SK-N-SH treated with all-trans-retinoic acid at 6 μM for 48 hours (cell line): ENCODE results near the gene EPM2A.

Source experiments
- ATAC-seq: fragments of 200-7000 bp; cut with Tn5 transposase; 3 replicates; pipeline ENCODE4 v1.9.1; 2020; ENCODE audit warnings: mild to moderate bottlenecking, moderate library complexity
- BACH2 ChIP-seq: fragments of 250-450 bp; sonication (Bioruptor Pico); IDR thresholded peaks from 2 replicates; pipeline ENCODE4 v1.9.0; 2021; ENCODE audit warnings: mild to moderate bottlenecking, borderline replicate concordance
- CREB5 ChIP-seq: fragments of 250-450 bp; sonication (Bioruptor Pico); IDR thresholded peaks from 2 replicates; pipeline ENCODE4 v1.5.1; 2020; ENCODE audit warnings: low read depth, mild to moderate bottlenecking, moderate library complexity
- CSRNP3 ChIP-seq: fragments of 250-450 bp; sonication (Bioruptor Pico); IDR thresholded peaks from 2 replicates; pipeline ENCODE4 v1.5.1; 2021; ENCODE audit warnings: mild to moderate bottlenecking, moderate library complexity
- ESRRG ChIP-seq: fragments of 250-450 bp; sonication (Bioruptor Pico); IDR thresholded peaks from 2 replicates; pipeline ENCODE4 v1.6.1; 2021; ENCODE audit warnings: mild to moderate bottlenecking
- GLIS3 ChIP-seq: fragments of 250-450 bp; sonication (Bioruptor Pico); IDR thresholded peaks from 2 replicates; pipeline ENCODE4 v1.5.0; 2020; ENCODE audit warnings: mild to moderate bottlenecking, moderate library complexity
- ISL1 ChIP-seq: fragments of 250-450 bp; sonication (Bioruptor Pico); IDR thresholded peaks from 2 replicates; pipeline ENCODE4 v2.1.2; 2022; ENCODE audit warnings: mild to moderate bottlenecking, moderate library complexity
- OSR1 ChIP-seq: fragments of 250-450 bp; sonication (Bioruptor Pico); IDR thresholded peaks from 2 replicates; pipeline ENCODE4 v1.8.0; 2022; ENCODE audit warnings: moderate library complexity, mild to moderate bottlenecking, inconsistent platforms
- PATZ1 ChIP-seq: fragments of 250-450 bp; sonication (Bioruptor Pico); IDR thresholded peaks from 2 replicates; pipeline ENCODE4 v1.8.0; 2020; ENCODE audit warnings: mild to moderate bottlenecking, moderate library complexity, borderline replicate concordance
- POU6F1 ChIP-seq: fragments of 250-450 bp; sonication (Bioruptor Pico); IDR thresholded peaks from 2 replicates; pipeline ENCODE4 v1.8.0; 2021; ENCODE audit warnings: low read depth, mild to moderate bottlenecking, moderate library complexity, borderline replicate concordance
- PPARA ChIP-seq: fragments of 250-450 bp; sonication (Bioruptor Pico); IDR thresholded peaks from 2 replicates; pipeline ENCODE4 v1.5.0; 2020; ENCODE audit warnings: mild to moderate bottlenecking, borderline replicate concordance
- RARB ChIP-seq: fragments of 250-450 bp; sonication (Bioruptor Pico); IDR thresholded peaks from 2 replicates; pipeline ENCODE4 v1.8.0; 2021; ENCODE audit warnings: mild to moderate bottlenecking, moderate library complexity
- SNAI2 ChIP-seq: fragments of 250-450 bp; sonication (Bioruptor Pico); IDR thresholded peaks from 2 replicates; pipeline ENCODE4 v1.5.0; 2020; ENCODE audit warnings: mild to moderate bottlenecking, moderate library complexity
- TCF4 ChIP-seq: fragments of 250-450 bp; sonication (Bioruptor Pico); IDR thresholded peaks from 2 replicates; pipeline ENCODE4 v1.8.0; 2021; ENCODE audit warnings: mild to moderate bottlenecking, moderate library complexity, borderline replicate concordance
- TSHZ2 ChIP-seq: fragments of 250-450 bp; sonication (Bioruptor Pico); IDR thresholded peaks from 2 replicates; pipeline ENCODE4 v1.5.0; 2020; ENCODE audit warnings: mild to moderate bottlenecking, moderate library complexity
- ZC3H10 ChIP-seq: fragments of 250-450 bp; sonication (Bioruptor Pico); IDR thresholded peaks from 2 replicates; pipeline ENCODE4 v1.5.1; 2021; ENCODE audit warnings: mild to moderate bottlenecking, moderate library complexity
- ZFP3 ChIP-seq: fragments of 250-450 bp; sonication (Bioruptor Pico); IDR thresholded peaks from 2 replicates; pipeline ENCODE4 v1.5.0; 2020; ENCODE audit warnings: mild to moderate bottlenecking, moderate library complexity
- ZFP30 ChIP-seq: fragments of 450-650 bp; formaldehyde crosslinking; IDR thresholded peaks from 2 replicates; pipeline ENCODE4 v1.5.0; 2022; ENCODE audit warnings: mild to moderate bottlenecking, moderate library complexity
- ZNF565 ChIP-seq: fragments of 450-650 bp; formaldehyde crosslinking; conservative IDR thresholded peaks from 2 replicates; pipeline ENCODE4 v1.5.0; 2020; ENCODE audit warnings: low read depth, mild to moderate bottlenecking, moderate library complexity
- ZNF70 ChIP-seq: fragments of 450-650 bp; formaldehyde crosslinking; IDR thresholded peaks from 2 replicates; pipeline ENCODE4 v1.5.0; 2020; ENCODE audit warnings: mild to moderate bottlenecking, moderate library complexity
- ZNF8 ChIP-seq: fragments of 450-650 bp; formaldehyde crosslinking; IDR thresholded peaks from 2 replicates; pipeline ENCODE4 v1.5.0; 2020; ENCODE audit warnings: mild to moderate bottlenecking, moderate library complexity

EPM2A gene

GRCh38 chr6:145715426-145715825 is 19.9 kb downstream of the EPM2A start:
- TF ChIP-seq ESRRG (CRISPR knock-in tag) (no peak), ZFP30 (CRISPR knock-in tag) (no peak), GLIS3 (no peak), ZNF8 (CRISPR knock-in tag) (no peak), CSRNP3 (no peak), PPARA (CRISPR knock-in tag) (no peak), PATZ1 (CRISPR knock-in tag) (no peak), SNAI2 (no peak)
- no peak for ATAC-seq

GRCh38 chr6:145714731-145715130 is 20.6 kb downstream of the EPM2A start:
- TF ChIP-seq ZFP30 (CRISPR knock-in tag) (no peak), ZNF70 (CRISPR knock-in tag) (no peak), GLIS3 (no peak)
- ATAC-seq: no peak

- TF ChIP-seq ESRRG (CRISPR knock-in tag) (no peak), POU6F1 (CRISPR knock-in tag) (no peak), OSR1 (CRISPR knock-in tag) (no peak), ZNF8 (CRISPR knock-in tag) (no peak), BACH2 (no peak), RARB (no peak), ZC3H10 (CRISPR knock-in tag) (no peak), ZNF70 (CRISPR knock-in tag) (no peak), ISL1 (CRISPR knock-in tag) (no peak), TSHZ2 (CRISPR knock-in tag) (no peak), GLIS3 (no peak), ZNF565 (CRISPR knock-in tag) (no peak), SNAI2 (no peak), CREB5 (no peak), ZFP3 (CRISPR knock-in tag) (no peak)
- no peak for ATAC-seq
These were observed 21.5 kb downstream of the EPM2A start for GRCh38 chr6:145713773-145714172.

GRCh38 chr6:145711372-145711771 is 23.9 kb downstream of the EPM2A start:
- ATAC-seq: no peak
- TF ChIP-seq PATZ1 (CRISPR knock-in tag) (no peak), ESRRG (CRISPR knock-in tag) (no peak), ISL1 (CRISPR knock-in tag) (no peak), TCF4 (CRISPR knock-in tag) (no peak), CREB5 (no peak), OSR1 (CRISPR knock-in tag) (no peak), PPARA (CRISPR knock-in tag) (no peak)
